ENCODE measurements around the gene TRAF3IP3. TPM values are rescaled to one million over a fixed set of nuclear protein-coding genes. Genes with fewer than 3 reads are reported as not detected.

Gene TRAF3IP3
- polyA plus RNA-seq, 1 of the 3 experiments (the other 2 are of a cell fraction) = 0.31 TPM

GRCh38 chr1:209733409-209734192, 22.3 kb upstream of the TRAF3IP3 start:
- Histone ChIP-seq H3K79me2 (ENCODE audit: insufficient read depth) (no peaks in the 10 kb centered on the region), H4K20me1 (ENCODE audit: insufficient read depth) (no peaks in the 10 kb centered on the region), H3K4me3 (ENCODE audit: low read depth in 2 of 2, low read length in 1 of 2) (no peak overlapping the region), H3K9me2 (no peaks in the 10 kb centered on the region), H2AFZ (ENCODE audit: low read depth) (no peak overlapping the region), H3F3A (replicated peaks; ENCODE audit: insufficient read depth) (no peaks in the 10 kb centered on the region), H3K9me3 (no peaks in the 10 kb centered on the region), H3K9ac (no peak overlapping the region), H3K4me2 (peak overlapping the region; percentile 10; the same call in 1 of the 2 replicates), H3K4me1 (ENCODE audit: control insufficient read depth in 1 of 2, insufficient read depth in 2 of 2, low read depth in 1 of 2, low read length in 1 of 2) (peaks cover 0 to 6% of the 10 kb centered on the region in 2 experiments; a peak in 2 of 4 replicates), H3K27me3 (ENCODE audit: insufficient read depth) (no peaks in the 10 kb centered on the region), H3K36me3 (replicated peaks in 1 of 2; ENCODE audit: control insufficient read depth in 1 of 2, insufficient read depth in 2 of 2, low read length in 1 of 2) (no peaks in the 10 kb centered on the region), H3K27ac (ENCODE audit: low read depth in 2 of 2, low read length in 1 of 2) (peak overlapping the region in 1 of 2 experiments; percentile 46; a peak in 1 of 4 replicates)
- TF ChIP-seq EZH2phosphoT487 (IDR thresholded peaks at IDR 0.05; ENCODE audit: borderline replicate concordance, low read depth) (no peak), RAD21 (IDR thresholded peaks at IDR 0.05; ENCODE audit: low read length) (no peak), MAX (IDR thresholded peaks at IDR 0.05; ENCODE audit: low read depth) (no peak), ZBTB33 (IDR thresholded peaks at IDR 0.05; ENCODE audit: borderline replicate concordance, low read depth) (no peak)
- 72% methylated on average over 3 of the region's 3 CpGs for WGBS (ENCODE audit: low lambda C conversion rate)
- ChIA-PET CTCF (interaction anchor here (1.2 kb wide), 1 partner anchor 29 kb away, joined by 4 read pairs; the partner anchor contains the start of gene HSD11B1), POLR2A (no interaction called here)
- no peak for DNase-seq

GRCh38 chr1:209736490-209737117, 19.2 kb upstream of the TRAF3IP3 start:
- DNase-seq = no peak
- 44% methylated on average over 3 of the region's 3 CpGs for WGBS (ENCODE audit: low lambda C conversion rate)
- H3K36me3 ChIP-seq (replicated peaks in 1 of 2; ENCODE audit: control insufficient read depth in 1 of 2, insufficient read depth in 2 of 2, low read length in 1 of 2) = no peaks in the 10 kb centered on the region
- CTCF ChIA-PET = interaction anchor here (0.6 to 2.1 kb wide), 5 partner anchors 12 to 167 kb away, joined by 3 to 8 read pairs (median 3); no protein-coding TSS in a partner anchor
- POLR2A ChIA-PET = no interaction called here
- H3K4me2 ChIP-seq = no peak overlapping the region
- no peaks in the 10 kb centered on the region for H3K9me3 ChIP-seq
- H4K20me1 ChIP-seq (ENCODE audit: insufficient read depth) = no peaks in the 10 kb centered on the region
- H2AFZ ChIP-seq (ENCODE audit: low read depth) = no peak overlapping the region
- H3K4me3 ChIP-seq (ENCODE audit: low read depth in 2 of 2, low read length in 1 of 2) = no peak overlapping the region
- H3K9me2 ChIP-seq = no peaks in the 10 kb centered on the region
- peaks cover 0 to 6% of the 10 kb centered on the region in 2 experiments; a peak in 2 of 4 replicates for H3K4me1 ChIP-seq (ENCODE audit: control insufficient read depth in 1 of 2, insufficient read depth in 2 of 2, low read depth in 1 of 2, low read length in 1 of 2)
- no peaks in the 10 kb centered on the region for H3F3A ChIP-seq (replicated peaks; ENCODE audit: insufficient read depth)
- H3K27me3 ChIP-seq (ENCODE audit: insufficient read depth) = no peaks in the 10 kb centered on the region
- no peak overlapping the region for H3K27ac ChIP-seq (ENCODE audit: low read depth in 2 of 2, low read length in 1 of 2)
- H3K79me2 ChIP-seq (ENCODE audit: insufficient read depth) = no peaks in the 10 kb centered on the region
- no peak overlapping the region for H3K9ac ChIP-seq
- no peak for TF ChIP-seq SMC3 (IDR thresholded peaks at IDR 0.05; ENCODE audit: low read depth, low read length)
- no peak for TF ChIP-seq GABPA (IDR thresholded peaks at IDR 0.05; ENCODE audit: low read depth)
- TF ChIP-seq REST (IDR thresholded peaks at IDR 0.05; ENCODE audit: low read depth, low read length) = no peak
- no peak for TF ChIP-seq POLR2AphosphoS5 (IDR thresholded peaks at IDR 0.05; ENCODE audit: low read depth, low read length)
- TF ChIP-seq USF1 (IDR thresholded peaks at IDR 0.05; ENCODE audit: borderline replicate concordance, low read depth) = no peak
- no peak for TF ChIP-seq TCF12 (IDR thresholded peaks at IDR 0.05)
- no peak for TF ChIP-seq RFX5 (IDR thresholded peaks at IDR 0.05; ENCODE audit: low read length)
- TF ChIP-seq USF2 (IDR thresholded peaks at IDR 0.05; ENCODE audit: borderline replicate concordance, low read depth, low read length) = no peak
- TF ChIP-seq MXI1 (IDR thresholded peaks at IDR 0.05; ENCODE audit: low read depth, low read length) = no peak
- no peak for TF ChIP-seq CTCF (IDR thresholded peaks at IDR 0.05)
- TF ChIP-seq FOXM1 (IDR thresholded peaks at IDR 0.05; ENCODE audit: low read depth) = no peak

Measured in SK-N-SH (cell line).